ENCODE data around the gene ESCO1.
"Not testable (repeated sequence)": the region's sequence is repeated elsewhere in the genome, so short reads cannot be mapped to it uniquely, and the experiment has no call there.

ESCO1 gene

DNA sequence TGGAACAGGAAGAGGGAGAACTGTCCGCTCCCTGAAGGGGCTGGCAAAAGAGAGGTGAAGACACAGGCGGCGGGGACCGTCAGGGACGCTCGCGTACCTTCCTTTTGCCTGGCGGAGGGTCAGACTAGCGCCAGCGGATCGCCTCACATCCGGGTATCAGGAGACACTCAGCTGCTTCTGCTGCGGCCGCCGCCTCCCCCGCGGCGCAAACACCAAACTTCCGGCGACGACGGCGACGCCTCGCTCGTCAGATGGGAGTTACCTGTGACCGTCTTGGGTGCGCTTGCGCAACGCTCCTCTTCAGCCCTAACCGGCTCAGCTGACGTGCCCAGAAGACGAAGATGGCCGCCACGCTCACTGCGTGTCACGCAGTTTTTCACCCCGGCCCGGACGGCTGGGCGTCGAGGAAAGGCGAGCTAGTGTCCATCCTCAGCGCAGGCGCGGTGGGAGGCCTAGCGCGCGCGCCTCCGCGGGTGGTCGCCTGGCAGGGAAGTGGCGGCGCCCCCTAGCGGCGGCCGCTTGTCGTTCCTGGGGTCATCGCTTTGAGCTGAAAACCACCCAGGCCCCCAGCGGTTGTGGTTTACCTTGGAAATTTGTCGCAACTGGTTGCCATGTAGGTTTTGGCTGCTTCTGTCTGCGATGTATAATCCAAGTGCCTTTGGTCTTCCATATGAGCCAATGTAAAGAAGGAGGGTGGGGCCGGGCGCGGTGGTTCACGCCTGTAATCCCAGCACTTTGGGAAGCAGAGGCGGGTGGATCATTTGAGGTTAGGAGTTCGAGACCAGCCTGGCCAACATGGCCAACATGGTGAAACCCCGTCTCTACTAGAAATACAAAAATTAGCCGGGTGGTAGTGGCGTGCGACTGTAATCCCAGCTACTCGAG lies at the start of gene ESCO1:
TSS of gene ESCO1 (minus strand) at position 179 of the 885 bp plus-strand sequence. CDS start 25,861 bp downstream, outside the sequence.
- Histone ChIP-seq H3K27me3 (ENCODE audit: low read depth) (no peaks in the 10 kb centered on the region), H3K9me3 (no peaks in the 10 kb centered on the region), H3K4me3 (peak within 1 kb of the TSS; percentile 87), H3K4me1 (peaks cover 14% of the 10 kb centered on the region), H3K36me3 (replicated peaks) (no peaks in the 10 kb centered on the region)
- peak; percentile 95 to 97 for DNase-seq (ENCODE audit: low spot score in 2 of 2)
- in situ Hi-C loops (cut with MboI; ENCODE audit: low sequenced_read_pairs): loop anchor here (25.0 kb wide), 2 partner anchors 88 to 338 kb away; no protein-coding TSS in a partner anchor

GRCh38 chr18:21640375-21640774 lies 39.9 kb upstream of the ESCO1 start:
- H3K27me3 ChIP-seq (ENCODE audit: low read depth); H3K4me1 ChIP-seq; H3K36me3 ChIP-seq (replicated peaks); DNase-seq (ENCODE audit: low spot score in 2 of 2); in situ Hi-C loops (cut with MboI; ENCODE audit: low sequenced_read_pairs); H3K4me3 ChIP-seq; H3K9me3 ChIP-seq: not testable (repeated sequence)

DNA sequence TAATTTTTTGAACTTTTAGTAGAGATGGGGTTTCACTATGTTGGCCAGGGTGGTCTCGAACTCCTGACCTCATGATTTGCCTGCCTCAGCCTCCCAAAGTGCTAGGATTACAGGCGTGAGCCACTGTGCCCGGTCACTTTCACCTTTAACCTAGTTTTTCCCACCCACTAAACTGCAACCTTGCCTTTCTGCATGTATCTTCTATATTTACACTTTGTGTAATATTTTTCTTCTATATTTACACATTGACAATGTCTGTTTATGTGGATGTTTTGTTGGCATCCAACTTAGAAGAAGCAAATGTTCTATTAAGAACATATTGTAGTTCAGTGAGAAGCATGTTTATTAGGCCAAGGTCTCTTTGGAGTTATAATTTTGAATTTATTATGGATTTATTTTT lies 38.3 kb upstream of the ESCO1 start:
- Histone ChIP-seq H3K27me3 (ENCODE audit: low read depth) (no peaks in the 10 kb centered on the region), H3K4me1 (no peaks in the 10 kb centered on the region), H3K9me3 (no peaks in the 10 kb centered on the region), H3K4me3 (no peak overlapping the region), H3K36me3 (replicated peaks) (peaks cover 15% of the 10 kb centered on the region)
- no peak for DNase-seq (ENCODE audit: low spot score in 2 of 2)
- in situ Hi-C loops (cut with MboI; ENCODE audit: low sequenced_read_pairs): no loop called here

GRCh38 chr18:21636769-21637168 lies 36.3 kb upstream of the ESCO1 start:
- Histone ChIP-seq H3K4me3 (no peak overlapping the region), H3K36me3 (replicated peaks) (peaks cover 26% of the 10 kb centered on the region), H3K9me3 (no peaks in the 10 kb centered on the region), H3K27me3 (ENCODE audit: low read depth) (no peaks in the 10 kb centered on the region), H3K4me1 (no peaks in the 10 kb centered on the region)
- in situ Hi-C loops (cut with MboI; ENCODE audit: low sequenced_read_pairs): no loop called here
- DNase-seq (ENCODE audit: low spot score in 2 of 2): no peak

DNA sequence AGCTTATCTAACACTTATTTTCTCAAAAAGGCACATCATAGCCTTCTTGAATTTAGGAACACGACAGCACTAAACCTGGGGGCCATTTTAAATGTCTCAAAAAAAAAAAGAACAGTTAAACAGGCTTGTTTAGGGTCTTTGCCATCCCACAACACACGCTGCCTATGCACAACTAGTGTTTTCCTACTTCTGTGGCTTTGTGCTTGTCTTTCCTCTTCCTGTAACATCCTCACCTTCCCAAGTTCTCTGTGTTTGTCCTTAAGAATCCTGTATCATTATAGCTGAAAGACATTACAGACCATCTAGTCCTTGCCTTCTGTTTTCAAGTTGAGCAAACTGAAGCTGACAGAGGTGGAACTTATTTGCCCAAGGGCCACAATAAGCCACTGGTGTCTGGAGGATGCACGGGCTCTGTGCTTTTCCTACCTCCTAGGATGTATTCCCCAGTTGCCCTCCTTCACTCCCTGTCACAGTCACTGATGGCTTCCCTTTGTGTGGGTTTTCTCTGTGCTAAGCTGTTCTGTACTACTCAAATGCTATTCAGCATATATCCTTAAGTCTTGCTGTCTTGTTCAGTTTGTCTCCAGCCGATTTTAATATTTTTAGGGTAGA lies 34.2 kb upstream of the ESCO1 start:
- no peak overlapping the region for H3K4me3 ChIP-seq
- in situ Hi-C loops (cut with MboI; ENCODE audit: low sequenced_read_pairs): no loop called here
- H3K9me3 ChIP-seq: no peaks in the 10 kb centered on the region
- H3K27me3 ChIP-seq (ENCODE audit: low read depth): no peaks in the 10 kb centered on the region
- H3K36me3 ChIP-seq (replicated peaks): peaks cover 42% of the 10 kb centered on the region
- H3K4me1 ChIP-seq: no peaks in the 10 kb centered on the region
- DNase-seq (ENCODE audit: low spot score in 2 of 2): no peak

GRCh38 chr18:21632393-21632792 lies 31.9 kb upstream of the ESCO1 start:
- H3K4me1 ChIP-seq: no peaks in the 10 kb centered on the region
- no peaks in the 10 kb centered on the region for H3K9me3 ChIP-seq
- H3K4me3 ChIP-seq: no peak overlapping the region
- H3K36me3 ChIP-seq (replicated peaks): peaks cover 65% of the 10 kb centered on the region
- H3K27me3 ChIP-seq (ENCODE audit: low read depth): no peaks in the 10 kb centered on the region
- DNase-seq (ENCODE audit: low spot score in 2 of 2): peak in 1 of 2 experiments; percentile 19
- in situ Hi-C loops (cut with MboI; ENCODE audit: low sequenced_read_pairs): no loop called here

- Histone ChIP-seq H3K36me3 (replicated peaks) (peaks cover 77% of the 10 kb centered on the region), H3K4me3 (no peak overlapping the region), H3K9me3 (no peaks in the 10 kb centered on the region), H3K4me1 (no peaks in the 10 kb centered on the region), H3K27me3 (ENCODE audit: low read depth) (no peaks in the 10 kb centered on the region)
- in situ Hi-C loops (cut with MboI; ENCODE audit: low sequenced_read_pairs): no loop called here
- no peak for DNase-seq (ENCODE audit: low spot score in 2 of 2)
Observed at GRCh38 chr18:21629089-21629832, 28.8 kb upstream of the ESCO1 start.

- DNase-seq (ENCODE audit: low spot score in 2 of 2); H3K4me3 ChIP-seq: not testable (repeated sequence)
Observed at GRCh38 chr18:21621640-21622039, 21.1 kb upstream of the ESCO1 start.

DNA sequence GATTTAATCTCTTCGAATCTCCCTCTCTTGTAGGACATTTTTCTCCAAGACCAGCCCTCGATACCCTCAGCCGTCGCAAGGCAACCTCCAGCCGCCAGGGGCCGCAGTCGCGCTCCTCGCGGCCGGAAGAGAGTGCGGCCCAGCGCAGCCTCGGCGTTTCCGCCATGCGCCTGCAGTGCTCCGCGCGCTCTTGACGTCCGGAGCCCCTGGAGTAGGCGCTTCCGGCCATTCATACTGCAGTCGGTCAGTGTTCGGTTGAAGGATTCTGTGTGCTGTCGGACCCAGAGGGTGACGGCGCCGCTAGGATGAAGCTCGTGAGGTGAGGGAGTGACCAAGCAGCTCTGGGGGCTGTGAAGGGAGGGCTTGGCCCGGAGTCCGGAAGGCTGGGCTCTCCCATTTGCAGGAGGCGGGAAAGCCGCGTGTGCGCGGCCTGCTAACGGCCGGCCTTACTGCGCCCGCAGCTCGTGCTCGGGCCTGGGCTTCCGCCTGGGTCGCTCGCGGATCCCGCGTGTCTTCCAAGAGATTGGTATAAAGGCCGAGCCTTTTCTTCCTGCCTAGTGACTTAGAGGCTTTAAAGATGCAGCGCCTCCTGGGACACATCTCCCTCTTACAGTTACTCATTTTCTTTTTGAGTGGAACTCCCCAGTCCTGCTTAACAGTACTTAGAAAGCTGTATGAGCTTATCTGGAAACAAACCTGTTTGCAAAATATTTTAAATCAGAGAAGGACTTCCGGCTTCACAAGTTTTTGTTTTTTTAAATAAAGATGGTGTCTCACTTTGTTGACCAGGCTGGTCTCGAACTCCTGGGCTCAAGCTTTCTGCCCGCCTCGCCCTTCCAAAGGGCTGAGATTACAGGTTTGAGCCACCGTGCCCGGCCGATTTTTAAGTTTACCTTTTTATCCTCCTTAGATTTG lies 11.9 kb upstream of the ESCO1 start, which contains the start of gene SNRPD1:
TSS of gene SNRPD1 (plus strand) at position 190 of the 915 bp plus-strand sequence. CDS start at position 306, 116 bp downstream.
- in situ Hi-C loops (cut with MboI; ENCODE audit: low sequenced_read_pairs): loop anchor here (25.0 kb wide), 2 partner anchors 100 to 350 kb away; no protein-coding TSS in a partner anchor
- DNase-seq (ENCODE audit: low spot score in 2 of 2): peak; percentile 85 to 92
- Histone ChIP-seq H3K36me3 (replicated peaks) (peaks cover 38% of the 10 kb centered on the region), H3K9me3 (peaks cover 2% of the 10 kb centered on the region; the same call in 1 of the 2 replicates), H3K4me1 (peaks cover 10% of the 10 kb centered on the region), H3K27me3 (ENCODE audit: low read depth) (no peaks in the 10 kb centered on the region), H3K4me3 (peak within 1 kb of the TSS; percentile 93)

More at GRCh38 chr18:21621640-21622039, 21.1 kb upstream of the ESCO1 start:
- in situ Hi-C loops (cut with MboI; ENCODE audit: low sequenced_read_pairs): loop anchor here (25.0 kb wide), 2 partner anchors 109 to 359 kb away; no protein-coding TSS in a partner anchor
- peaks cover 69% of the 10 kb centered on the region for H3K36me3 ChIP-seq (replicated peaks)
- H3K27me3 ChIP-seq (ENCODE audit: low read depth); H3K4me1 ChIP-seq; H3K9me3 ChIP-seq: not testable (repeated sequence)

DNA sequence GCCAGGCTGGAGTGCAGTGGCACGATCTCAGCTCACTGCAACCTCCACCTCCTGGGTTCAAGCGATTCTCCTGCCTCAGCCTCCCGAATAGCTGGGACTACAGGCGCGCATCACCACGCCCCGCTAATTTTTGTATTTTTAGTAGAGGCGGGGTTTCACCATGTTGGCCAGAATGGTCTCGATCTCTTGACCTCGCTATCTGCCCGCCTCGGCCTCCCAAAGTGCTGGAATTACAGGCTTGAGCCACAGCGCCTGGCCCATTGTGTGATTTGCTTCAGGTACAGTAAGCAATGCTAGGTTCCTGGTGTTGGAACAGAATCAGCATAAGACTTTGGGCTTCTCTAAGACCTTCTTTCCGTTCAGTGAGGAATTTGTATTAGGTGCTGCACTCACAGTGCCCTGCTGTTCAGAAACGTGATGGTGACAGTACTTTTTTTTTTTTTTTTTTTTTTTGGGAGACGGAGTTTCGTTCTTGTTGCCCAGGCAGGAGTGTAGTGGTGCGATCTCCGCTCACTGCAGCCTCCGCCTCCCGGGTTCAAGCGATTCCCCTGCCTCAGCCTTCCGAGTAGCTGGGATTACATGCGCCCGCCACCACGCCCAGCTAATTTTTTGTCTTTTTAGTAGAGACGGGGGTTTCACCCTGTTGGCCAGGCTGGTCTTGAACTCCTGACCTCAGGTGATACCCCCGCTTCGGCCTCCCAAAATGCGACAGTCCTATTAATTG lies 11.1 kb upstream of the ESCO1 start:
- Histone ChIP-seq H3K36me3 (replicated peaks) (peaks cover 30% of the 10 kb centered on the region), H3K4me1 (peaks cover 10% of the 10 kb centered on the region), H3K4me3 (peak overlapping the region; percentile 93)
- in situ Hi-C loops (cut with MboI; ENCODE audit: low sequenced_read_pairs): loop anchor here (25.0 kb wide), 2 partner anchors 99 to 349 kb away; no protein-coding TSS in a partner anchor
- DNase-seq (ENCODE audit: low spot score in 2 of 2); H3K27me3 ChIP-seq (ENCODE audit: low read depth); H3K9me3 ChIP-seq: not testable (repeated sequence)

DNA sequence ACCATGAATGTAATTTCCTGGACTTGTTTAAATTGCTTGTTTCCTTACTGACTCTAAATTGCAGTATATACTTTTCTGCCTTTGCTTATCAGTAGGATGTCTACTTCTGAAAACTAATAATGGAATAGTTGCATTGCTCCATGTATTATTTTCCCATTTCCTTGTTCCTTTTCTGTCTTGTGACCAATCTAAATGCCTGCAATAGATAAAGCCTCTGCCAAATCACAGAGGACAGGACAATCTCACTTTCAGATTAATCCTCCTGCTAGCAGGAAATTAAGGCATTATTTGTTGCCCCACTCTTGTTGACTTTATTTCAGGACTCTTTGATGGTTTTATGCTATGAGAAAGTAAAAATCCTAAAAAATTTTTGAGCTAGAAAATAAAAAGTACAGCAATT lies 4.7 kb upstream of the ESCO1 start:
- peaks cover 3% of the 10 kb centered on the region; the same call in 1 of the 2 replicates for H3K4me1 ChIP-seq
- no peaks in the 10 kb centered on the region for H3K36me3 ChIP-seq (replicated peaks)
- H3K9me3 ChIP-seq: no peaks in the 10 kb centered on the region
- H3K4me3 ChIP-seq: no peak overlapping the region
- in situ Hi-C loops (cut with MboI; ENCODE audit: low sequenced_read_pairs): loop anchor here (25.0 kb wide), 2 partner anchors 93 to 343 kb away; no protein-coding TSS in a partner anchor
- H3K27me3 ChIP-seq (ENCODE audit: low read depth): no peaks in the 10 kb centered on the region
- no peak for DNase-seq (ENCODE audit: low spot score in 2 of 2)

GRCh38 chr18:21604671-21605070 lies 4.2 kb upstream of the ESCO1 start:
- H3K4me1 ChIP-seq: peaks cover 3% of the 10 kb centered on the region; the same call in 1 of the 2 replicates
- H3K9me3 ChIP-seq: no peaks in the 10 kb centered on the region
- no peak for DNase-seq (ENCODE audit: low spot score in 2 of 2)
- in situ Hi-C loops (cut with MboI; ENCODE audit: low sequenced_read_pairs): loop anchor here (25.0 kb wide), 2 partner anchors 92 to 342 kb away; no protein-coding TSS in a partner anchor
- no peak overlapping the region for H3K4me3 ChIP-seq
- H3K36me3 ChIP-seq (replicated peaks): no peaks in the 10 kb centered on the region
- no peaks in the 10 kb centered on the region for H3K27me3 ChIP-seq (ENCODE audit: low read depth)
